OCI-LY7 (cell line): Measurements from ENCODE around the gene VPS13C. TPM values are rescaled to one million over a fixed set of nuclear protein-coding genes. Genes with fewer than 3 reads are reported as not detected.

Experiments used
- BruUV-seq: library from RNA; stranded (reverse); fragments of 400-500 nt; replicated peaks from 2 replicates; lab custom pipeline; 2021; lab: Mats Ljungman, UMichigan
- CTCF ChIA-PET: fragments of 300-600 bp; sonication (Branson Sonifier 250); formaldehyde crosslinking; loops from one replicate; lab custom pipeline; 2022; ENCODE audit warnings: antibody characterized with exemption; ENCODE audit not compliant: unreplicated experiment; lab: Charles Lee
- POLR2A ChIA-PET: fragments of 300-600 bp; sonication (Branson Sonifier 250); formaldehyde crosslinking; loops from one replicate; lab custom pipeline; 2022; ENCODE audit warnings: antibody characterized with exemption; lab: Charles Lee
- DNase-seq: peaks from one replicate; pipeline ENCODE4 v3.0.0-alpha.2; 2015; ENCODE audit warnings: low spot score
- H2AFZ ChIP-seq: fragments of 200-600 bp; sonication (generic), shearing (Covaris generic); 2 replicates; pipeline ENCODE4 v1.6.1; 2014; ENCODE audit warnings: mild to moderate bottlenecking, antibody characterized with exemption, low read length, moderate library complexity
- H3K27ac ChIP-seq: fragments of 200-600 bp; sonication (generic); 2 replicates; pipeline ENCODE4 v1.5.1; 2014; ENCODE audit warnings: mixed run types, low read depth, mild to moderate bottlenecking, moderate library complexity, low read length, inconsistent platforms; ENCODE audit not compliant: poor library complexity, severe bottlenecking
- H3K36me3 ChIP-seq: fragments of 200-600 bp; sonication (generic); 2 replicates; pipeline ENCODE4 v1.6.1; 2014; ENCODE audit warnings: mild to moderate bottlenecking, antibody characterized with exemption, low read length, moderate library complexity, mixed read lengths; ENCODE audit not compliant: insufficient read depth
- H3K4me1 ChIP-seq: fragments of 200-600 bp; sonication (generic); 2 replicates; pipeline ENCODE4 v1.5.1; 2014; ENCODE audit warnings: mild to moderate bottlenecking, low read length; ENCODE audit not compliant: insufficient read depth, poor library complexity, severe bottlenecking
- H3K4me2 ChIP-seq: fragments of 200-600 bp; sonication (generic); 2 replicates; pipeline ENCODE4 v1.6.1; 2014; ENCODE audit warnings: mild to moderate bottlenecking, low read length
- H3K4me3 ChIP-seq: fragments of 200-600 bp; sonication (generic); 2 replicates; pipeline ENCODE4 v1.5.1; 2014; ENCODE audit warnings: mild to moderate bottlenecking, low read depth, low read length; ENCODE audit not compliant: poor library complexity, severe bottlenecking
- H3K79me2 ChIP-seq: fragments of 200-600 bp; sonication (generic); 2 replicates; pipeline ENCODE4 v1.6.1; 2016; ENCODE audit warnings: low read depth, mild to moderate bottlenecking, low read length, moderate library complexity, mixed read lengths; ENCODE audit not compliant: insufficient read depth
- H3K9me2 ChIP-seq: fragments of 200-600 bp; sonication (generic); 2 replicates; pipeline ENCODE4 v1.6.1; 2016; ENCODE audit warnings: mild to moderate bottlenecking, low read length, mixed read lengths; ENCODE audit not compliant: insufficient read depth
- H3K9me3 ChIP-seq: fragments of 200-600 bp; sonication (generic); 2 replicates; pipeline ENCODE4 v1.6.1; 2014; ENCODE audit warnings: mild to moderate bottlenecking, mixed run types, low read length, mixed read lengths
- H4K20me1 ChIP-seq: fragments of 200-600 bp; sonication (generic); 2 replicates; pipeline ENCODE4 v1.6.1; 2014; ENCODE audit warnings: mild to moderate bottlenecking, antibody characterized with exemption, low read length, moderate library complexity, mixed read lengths; ENCODE audit not compliant: insufficient read depth
- CTCF ChIP-seq: fragments of 200-600 bp; sonication (generic); conservative IDR thresholded peaks from 2 replicates; pipeline ENCODE4 v1.5.1; 2014; ENCODE audit warnings: mild to moderate bottlenecking, antibody characterized with exemption, low read length, moderate library complexity, mixed read lengths
- EZH2phosphoT487 ChIP-seq: fragments of 200-600 bp; sonication (generic); IDR thresholded peaks from 2 replicates; pipeline ENCODE4 v1.6.1; 2018; ENCODE audit warnings: low read depth, borderline replicate concordance, mild to moderate bottlenecking, mixed run types, antibody characterized with exemption, low read length, moderate library complexity, mixed read lengths
- intact Hi-C: fragments of 100-400 bp; cut with micrococcal nuclease; formaldehyde crosslinking; loops from one replicate; pipeline ENCODE4 v1.10.0; 2022; ENCODE audit not compliant: unreplicated experiment
- total RNA-seq, 2 experiments: library from RNA; depleted of rRNA in 1 of 2; stranded (reverse); fragments of >200 nt in 1 of 2; shearing (Covaris generic) in 1 of 2; gene quantifications; 2 replicates each; pipeline ENCODE4 v1.2.3, GENCODE V29; 2014 to 2022

Gene VPS13C
- total RNA-seq, 2 experiments from 2014 or later = 44.4 to 60.6 TPM

GRCh38 chr15:62103431-62103830, 43.2 kb upstream of the VPS13C start:
- Histone ChIP-seq H2AFZ (no peak overlapping the region), H4K20me1 (no peaks in the 10 kb centered on the region), H3K9me2 (no peaks in the 10 kb centered on the region), H3K9me3 (no peaks in the 10 kb centered on the region), H3K4me3 (no peak overlapping the region), H3K4me2 (no peak overlapping the region), H3K27ac (no peak overlapping the region), H3K36me3 (no peaks in the 10 kb centered on the region), H3K4me1 (peaks cover 32% of the 10 kb centered on the region), H3K79me2 (no peaks in the 10 kb centered on the region)
- ChIA-PET POLR2A (interaction anchor here (0.6 to 1.1 kb wide), 3 partner anchors 10 to 274 kb away, joined by 3 read pairs; no protein-coding TSS in a partner anchor), CTCF (interaction anchor here (1.6 kb wide), 1 partner anchor 21 kb away, joined by 3 read pairs; no protein-coding TSS in a partner anchor)
- intact Hi-C loops = no loop called here
- no peak for DNase-seq
- no peak for TF ChIP-seq CTCF
- TF ChIP-seq EZH2phosphoT487 = no peak
- BruUV-seq = no TSS peak

GRCh38 chr15:62099094-62099601, 38.9 kb upstream of the VPS13C start:
- no peaks in the 10 kb centered on the region for H3K9me3 ChIP-seq
- CTCF ChIA-PET = no interaction called here
- H2AFZ ChIP-seq = no peak overlapping the region
- no TSS peak for BruUV-seq
- TF ChIP-seq CTCF (no peak), EZH2phosphoT487 (no peak)
- POLR2A ChIA-PET = no interaction called here
- no peaks in the 10 kb centered on the region for H3K9me2 ChIP-seq
- intact Hi-C loops = no loop called here
- H3K36me3 ChIP-seq = no peaks in the 10 kb centered on the region
- no peak overlapping the region for H3K4me2 ChIP-seq
- H4K20me1 ChIP-seq = no peaks in the 10 kb centered on the region
- H3K4me3 ChIP-seq = no peak overlapping the region
- H3K79me2 ChIP-seq = no peaks in the 10 kb centered on the region
- peaks cover 9% of the 10 kb centered on the region for H3K4me1 ChIP-seq
- DNase-seq = no peak
- H3K27ac ChIP-seq = no peak overlapping the region

GRCh38 chr15:62094388-62094787, 34.1 kb upstream of the VPS13C start:
- no peaks in the 10 kb centered on the region for H3K79me2 ChIP-seq
- H3K4me1 ChIP-seq = no peaks in the 10 kb centered on the region
- DNase-seq = no peak
- POLR2A ChIA-PET = no interaction called here
- intact Hi-C loops = no loop called here
- no peak overlapping the region for H3K4me3 ChIP-seq
- no peaks in the 10 kb centered on the region for H4K20me1 ChIP-seq
- BruUV-seq = no TSS peak
- no peaks in the 10 kb centered on the region for H3K9me3 ChIP-seq
- no peak for TF ChIP-seq CTCF
- no peak for TF ChIP-seq EZH2phosphoT487
- no peak overlapping the region for H2AFZ ChIP-seq
- CTCF ChIA-PET = no interaction called here
- no peak overlapping the region for H3K27ac ChIP-seq
- no peaks in the 10 kb centered on the region for H3K9me2 ChIP-seq
- H3K36me3 ChIP-seq = no peaks in the 10 kb centered on the region
- no peak overlapping the region for H3K4me2 ChIP-seq
